Kidney (tissue), 14 donors: ENCODE results near the gene MLLT3. TPM values are rescaled to one million over a fixed set of nuclear protein-coding genes. Genes with fewer than 3 reads are reported as not detected.

ENCODE experiments used
- DNase-seq, 5 donors: peaks; one replicate each; pipeline ENCODE4 v3.0.0-alpha.2; 2013 to 2020
- FAIRE-seq: peaks from 2 replicates; lab custom pipeline; 2012; peaks lifted over from hg19 to GRCh38; lab: Jason Lieb, UNC
- H3K27ac ChIP-seq, 2 donors: one replicate each; pipeline ENCODE4 v1.7.0; 2013; ENCODE audit warnings: low read depth in 2 of 2, low read length in 2 of 2, inconsistent platforms in 1 of 2
- H3K27me3 ChIP-seq: one replicate; pipeline ENCODE4 v1.7.1; 2013; ENCODE audit warnings: low read length, inconsistent platforms; ENCODE audit not compliant: control insufficient read depth, insufficient read depth
- H3K36me3 ChIP-seq, 3 donors: one replicate each; pipeline versions ENCODE4 v1.7.0 to v1.7.1; 2013; ENCODE audit warnings: low read length in 3 of 3, control low read depth in 1 of 3, inconsistent platforms in 1 of 3; ENCODE audit not compliant: insufficient read depth in 3 of 3, control insufficient read depth in 2 of 3
- H3K4me1 ChIP-seq, 3 donors: one replicate each; pipeline versions ENCODE4 v1.7.0 to v1.7.1; 2013; ENCODE audit warnings: low read length in 3 of 3, inconsistent platforms in 1 of 3, low read depth in 1 of 3; ENCODE audit not compliant: control insufficient read depth in 2 of 3, insufficient read depth in 2 of 3
- H3K4me3 ChIP-seq, 3 donors: one replicate each; pipeline versions ENCODE4 v1.7.0 to v1.8.1; 2013; ENCODE audit warnings: low read length in 3 of 3, control low read depth in 1 of 3, inconsistent platforms in 1 of 3
- H3K9ac ChIP-seq, 3 donors: one replicate each; pipeline versions ENCODE4 v1.7.0 to v1.7.1; 2013; ENCODE audit warnings: low read length in 3 of 3, control low read depth in 1 of 3, inconsistent platforms in 1 of 3
- H3K9me3 ChIP-seq, 3 donors: one replicate each; pipeline versions ENCODE4 v1.7.0 to v1.7.1; 2013; ENCODE audit warnings: low read length in 3 of 3, control low read depth in 1 of 3, inconsistent platforms in 1 of 3; ENCODE audit not compliant: control insufficient read depth in 2 of 3, insufficient read depth in 1 of 3
- intact Hi-C: fragments of 100-400 bp; cut with DNase I; formaldehyde crosslinking; loops from one replicate; pipeline ENCODE4 v1.11.1; 2022
- polyA plus RNA-seq: library from polyadenylated mRNA; stranded (reverse); fragments of 350-450 nt; fragmentation: Illumina TruSeq; extraction: RNeasy Lipid Tissue Mini Kit (QIAGEN cat#74804); gene quantifications from one replicate; pipeline ENCODE4 v1.2.3, GENCODE V29; 2014; ENCODE audit warnings: low read depth, low replicate concordance; ENCODE audit not compliant: insufficient read depth
- total RNA-seq: library from RNA; stranded (reverse); fragmentation: NEBNext Ultra II Directional; extraction: Animal tissue kit (Norgen Biotek cat#: 25700); gene quantifications from one replicate; pipeline ENCODE4 v1.2.1, GENCODE V29; 2021
- TF ChIP-seq, protein P1 (sequence below): IDR thresholded peaks from 3 replicates; pipeline ENCODE4 v1.5.1; 2012; ENCODE audit warnings: mild to moderate bottlenecking, moderate library complexity, borderline replicate concordance; ENCODE audit not compliant: insufficient read depth; ENCODE audit errors: extremely low read depth
- donor health status: control.
- donor health status: control.
- donor health status: control.
- donor health status: control.
- donor health status: control.
- donor health status: DM: yes; HTN: yes; CAD: no.
- donor health status: Normal renal cell carcinoma (clear cell type).

Gene MLLT3
- total and polyA plus RNA-seq, 2 donors from 2014 or later: 15.8 to 19.7 TPM

DNA sequence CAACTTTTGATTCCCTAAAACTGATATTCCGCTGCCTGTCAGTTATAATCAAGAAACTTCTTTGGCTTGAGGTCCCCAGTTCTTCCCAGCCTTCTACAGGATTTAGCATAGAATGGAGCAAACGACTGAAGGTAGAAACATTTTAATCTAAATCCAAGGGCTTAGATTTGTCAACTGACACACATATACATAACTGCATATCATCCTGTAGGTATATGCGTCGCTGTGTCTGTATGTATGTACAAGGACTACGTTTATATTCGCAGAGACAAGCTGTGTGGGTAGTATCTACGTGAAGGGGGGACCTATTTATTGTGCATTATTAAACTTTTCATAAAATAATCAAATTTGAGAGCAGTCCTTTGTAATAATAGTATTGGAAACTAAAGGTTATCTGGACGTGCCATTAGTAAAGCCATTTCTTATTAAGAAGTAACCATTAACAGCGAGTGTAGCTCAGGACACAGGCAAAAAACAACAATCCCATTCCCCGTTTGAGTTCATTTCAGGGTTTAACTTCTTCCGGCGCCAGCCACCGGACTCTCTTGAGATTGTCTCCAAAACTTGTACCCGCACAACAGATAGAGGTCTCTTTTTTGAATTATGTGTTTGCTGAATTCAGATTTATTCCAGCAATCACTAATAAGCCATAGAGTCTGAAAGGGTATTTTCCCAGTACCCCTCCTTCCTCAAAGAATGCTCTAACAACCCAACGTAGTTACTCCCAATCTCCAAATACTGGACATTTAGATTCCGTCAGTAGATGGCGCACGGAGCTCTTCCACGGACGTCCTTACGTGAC is 2.1 kb upstream of the MLLT3 start:
- H3K9ac ChIP-seq: peak overlapping the region in 2 of 3 donors; percentile 33 to 51
- no peaks in the 10 kb centered on the region for H3K9me3 ChIP-seq
- H3K27me3 ChIP-seq: peaks cover 11% of the 10 kb centered on the region
- H3K36me3 ChIP-seq: no peaks in the 10 kb centered on the region
- no peak for FAIRE-seq
- peak in 3 of 5 donors; percentile 48 to 91 (median 87) for DNase-seq
- intact Hi-C loops: loop anchor here (10.0 kb wide), 1 partner anchor 270 kb away; no protein-coding TSS in a partner anchor
- peaks cover 0 to 6% (median 4%) of the 10 kb centered on the region in 3 donors for H3K4me1 ChIP-seq
- TF ChIP-seq, protein P1, sequence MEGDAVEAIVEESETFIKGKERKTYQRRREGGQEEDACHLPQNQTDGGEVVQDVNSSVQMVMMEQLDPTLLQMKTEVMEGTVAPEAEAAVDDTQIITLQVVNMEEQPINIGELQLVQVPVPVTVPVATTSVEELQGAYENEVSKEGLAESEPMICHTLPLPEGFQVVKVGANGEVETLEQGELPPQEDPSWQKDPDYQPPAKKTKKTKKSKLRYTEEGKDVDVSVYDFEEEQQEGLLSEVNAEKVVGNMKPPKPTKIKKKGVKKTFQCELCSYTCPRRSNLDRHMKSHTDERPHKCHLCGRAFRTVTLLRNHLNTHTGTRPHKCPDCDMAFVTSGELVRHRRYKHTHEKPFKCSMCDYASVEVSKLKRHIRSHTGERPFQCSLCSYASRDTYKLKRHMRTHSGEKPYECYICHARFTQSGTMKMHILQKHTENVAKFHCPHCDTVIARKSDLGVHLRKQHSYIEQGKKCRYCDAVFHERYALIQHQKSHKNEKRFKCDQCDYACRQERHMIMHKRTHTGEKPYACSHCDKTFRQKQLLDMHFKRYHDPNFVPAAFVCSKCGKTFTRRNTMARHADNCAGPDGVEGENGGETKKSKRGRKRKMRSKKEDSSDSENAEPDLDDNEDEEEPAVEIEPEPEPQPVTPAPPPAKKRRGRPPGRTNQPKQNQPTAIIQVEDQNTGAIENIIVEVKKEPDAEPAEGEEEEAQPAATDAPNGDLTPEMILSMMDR: peak; percentile 76
- no peak overlapping the region for H3K27ac ChIP-seq
- peak overlapping the region; percentile 59 to 94 (median 81) for H3K4me3 ChIP-seq

DNA sequence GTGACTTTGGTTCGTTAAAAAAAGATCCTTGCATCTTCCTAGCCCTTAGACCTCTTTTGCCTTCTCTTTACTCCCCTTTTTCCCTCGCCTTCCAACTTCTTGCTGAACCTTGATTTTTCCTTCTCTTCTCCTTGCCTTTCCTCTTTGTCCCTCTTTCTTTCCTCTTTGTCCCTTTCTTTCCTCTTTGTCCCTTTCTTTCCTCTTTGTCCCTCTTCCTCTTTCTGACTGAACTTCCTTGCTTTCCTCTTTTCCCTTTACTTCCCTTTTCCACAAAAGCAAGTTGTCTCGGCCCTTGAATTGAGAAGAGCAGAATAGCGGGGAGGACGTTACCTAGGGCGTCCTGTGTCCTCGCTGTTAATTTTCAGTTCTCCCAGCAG is 1.4 kb upstream of the MLLT3 start:
- H3K9ac ChIP-seq: peak overlapping the region in 2 of 3 donors; percentile 46 to 76
- no peaks in the 10 kb centered on the region for H3K36me3 ChIP-seq
- intact Hi-C loops: loop anchor here (10.0 kb wide), 1 partner anchor 269 kb away; no protein-coding TSS in a partner anchor
- TF ChIP-seq, protein P1: no peak
- peaks cover 11% of the 10 kb centered on the region for H3K27me3 ChIP-seq
- DNase-seq: peak in 1 of 5 donors; percentile 30
- H3K27ac ChIP-seq: no peak overlapping the region
- no peak for FAIRE-seq
- H3K4me3 ChIP-seq: peak overlapping the region; percentile 59 to 94 (median 81)
- H3K4me1 ChIP-seq: peaks cover 0 to 6% (median 4%) of the 10 kb centered on the region in 3 donors
- no peaks in the 10 kb centered on the region for H3K9me3 ChIP-seq

DNA sequence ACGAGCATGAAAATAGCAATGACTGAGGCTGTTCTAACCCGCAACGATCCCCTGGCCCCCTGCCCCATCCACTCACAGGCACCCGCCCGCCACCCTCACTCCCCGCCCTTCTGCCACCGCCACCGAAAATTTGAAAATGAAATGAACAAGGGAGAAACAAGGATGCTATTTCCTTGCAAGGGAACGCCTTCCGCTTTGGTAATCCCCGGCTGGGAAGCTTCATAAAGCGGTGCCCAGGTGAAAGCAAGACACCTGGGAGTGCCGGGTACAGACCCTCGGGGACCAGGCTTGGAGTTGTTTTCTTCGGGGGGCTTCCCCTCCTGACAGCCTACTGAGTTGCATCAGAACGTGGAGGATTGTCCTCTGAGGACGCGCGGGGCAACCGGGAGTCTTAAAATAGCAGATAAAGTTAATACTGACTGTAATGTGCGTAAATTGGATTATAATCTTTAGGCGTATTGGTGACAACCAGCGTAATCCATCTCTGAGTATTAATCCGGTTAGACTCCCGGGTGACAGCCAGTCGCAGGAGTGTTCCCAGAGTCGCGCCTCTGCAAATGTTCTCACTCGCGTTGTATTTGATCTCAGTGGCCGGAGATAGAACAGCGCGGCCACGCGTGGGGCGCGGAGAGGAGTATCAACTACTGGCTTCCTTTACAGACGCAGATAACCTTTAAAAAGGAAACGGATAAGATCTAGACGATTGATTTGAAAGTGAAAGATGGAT is 885 bp upstream of the MLLT3 start:
- H3K27ac ChIP-seq: no peak overlapping the region
- peaks cover 11% of the 10 kb centered on the region for H3K27me3 ChIP-seq
- peaks cover 0 to 6% (median 4%) of the 10 kb centered on the region in 3 donors for H3K4me1 ChIP-seq
- TF ChIP-seq, protein P1: no peak
- FAIRE-seq: no peak
- H3K9ac ChIP-seq: peak overlapping the region; percentile 30 to 76 (median 46)
- H3K36me3 ChIP-seq: no peaks in the 10 kb centered on the region
- DNase-seq: peak; percentile 24 to 80 (median 40)
- H3K4me3 ChIP-seq: peak overlapping the region; percentile 59 to 94 (median 81)
- intact Hi-C loops: loop anchor here (10.0 kb wide), 1 partner anchor 268 kb away; no protein-coding TSS in a partner anchor
- H3K9me3 ChIP-seq: no peaks in the 10 kb centered on the region
